GM19240 (cell line): Measurements from ENCODE around the gene FIBP.

Experiments used
- DNase-seq: peaks from one replicate; pipeline ENCODE4 v3.0.0; 2011; ENCODE audit warnings: low spot score; ENCODE audit not compliant: insufficient read length

The FIBP gene

GRCh38 chr11:65871811-65872548 lies 16.3 kb downstream of the FIBP start:
- DNase-seq = no peak

DNA sequence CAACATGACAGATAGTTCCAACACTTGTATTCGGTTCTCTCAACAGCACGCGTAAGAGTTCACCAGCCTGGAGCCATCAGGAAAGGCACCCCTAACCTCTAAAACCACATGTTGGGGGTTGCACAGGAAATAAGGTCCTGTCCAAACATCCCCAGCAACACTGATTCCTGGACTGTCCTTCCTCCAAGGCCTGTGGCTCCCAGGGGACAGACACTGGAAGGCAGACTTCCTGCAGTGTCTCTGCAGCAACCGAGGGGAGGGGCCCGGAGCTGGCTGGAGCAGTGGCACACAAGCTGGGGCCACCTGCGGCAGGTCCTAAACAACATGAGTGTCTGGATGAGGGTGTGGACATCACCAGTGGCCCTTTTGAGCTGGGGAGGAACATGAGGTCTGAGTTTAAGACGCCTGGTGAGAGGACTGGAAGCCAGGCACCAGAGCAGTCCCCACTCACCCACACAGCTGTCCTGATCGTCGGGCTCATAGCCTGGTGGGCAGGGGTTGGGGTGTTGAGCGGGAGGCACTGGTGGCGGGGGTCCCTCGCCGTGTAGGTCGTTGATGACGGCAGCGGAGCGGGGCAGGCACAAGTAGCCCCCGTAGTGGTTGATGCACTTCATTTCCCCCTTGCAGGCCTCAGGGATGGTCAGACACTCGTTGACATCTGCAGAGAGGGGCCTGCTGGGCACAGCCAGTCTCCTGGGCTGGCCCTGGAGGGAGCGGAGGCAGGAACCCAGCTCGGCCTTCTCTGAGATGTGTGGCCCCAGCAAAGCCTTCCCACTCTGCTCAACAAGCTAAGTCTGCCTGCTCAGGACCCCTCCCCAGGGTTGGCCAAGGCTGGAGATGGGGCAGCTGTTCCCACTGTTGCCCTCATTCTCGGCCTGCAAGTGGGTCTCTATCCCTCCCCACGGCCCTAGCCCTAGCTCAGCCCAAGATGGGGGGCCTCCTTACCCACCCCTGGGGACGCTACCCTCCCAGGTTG lies 17.3 kb downstream of the FIBP start:
- DNase-seq = no peak

- no peak for DNase-seq
Observed at GRCh38 chr11:65870307-65870658, 18.0 kb downstream of the FIBP start.

- no peak for DNase-seq
Observed at GRCh38 chr11:65869643-65870306, 18.5 kb downstream of the FIBP start.

- no peak for DNase-seq
Observed at GRCh38 chr11:65868907-65869306, 19.4 kb downstream of the FIBP start.

- no peak for DNase-seq
Observed at GRCh38 chr11:65868076-65868667, 20.1 kb downstream of the FIBP start.

DNA sequence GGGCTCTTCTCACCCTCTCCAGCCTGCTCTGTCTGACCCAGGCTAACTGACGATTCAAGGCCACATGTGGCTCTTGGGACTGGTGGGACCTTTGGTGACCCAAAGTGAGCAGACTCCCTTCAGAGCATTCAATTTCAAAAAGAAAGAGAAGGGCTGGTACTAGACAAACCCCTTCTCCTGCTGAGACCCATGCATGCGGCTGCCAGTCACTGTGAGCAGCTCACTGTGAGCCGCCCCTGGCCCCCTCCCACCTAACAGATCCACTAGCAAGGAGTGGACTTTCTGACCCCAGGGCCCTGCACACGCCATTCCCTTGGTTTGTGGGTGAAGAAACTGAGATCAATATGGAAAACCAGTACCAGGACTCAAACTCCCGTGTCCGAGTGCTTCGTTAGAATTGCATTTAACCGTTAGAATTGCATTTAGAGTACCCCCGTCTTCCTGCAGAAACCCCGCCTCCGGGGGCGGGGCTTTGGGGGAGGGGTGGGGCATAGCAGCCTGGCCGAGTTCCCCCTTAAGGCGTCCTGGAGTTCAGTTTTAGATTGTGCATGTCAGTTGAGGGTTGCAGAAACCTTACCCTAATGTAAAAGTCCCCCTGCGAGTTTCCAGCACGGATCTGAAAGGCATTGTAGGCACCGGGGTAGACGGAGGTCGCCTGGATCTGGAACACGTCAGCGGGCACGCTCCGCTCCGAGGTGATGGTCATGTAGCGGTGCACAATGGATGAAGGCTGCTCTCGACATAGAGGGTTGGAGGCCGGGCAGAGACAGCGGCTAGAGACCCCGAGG lies 20.8 kb downstream of the FIBP start:
- DNase-seq = no peak

GRCh38 chr11:65866509-65867283 lies 21.6 kb downstream of the FIBP start:
- no peak for DNase-seq

DNA sequence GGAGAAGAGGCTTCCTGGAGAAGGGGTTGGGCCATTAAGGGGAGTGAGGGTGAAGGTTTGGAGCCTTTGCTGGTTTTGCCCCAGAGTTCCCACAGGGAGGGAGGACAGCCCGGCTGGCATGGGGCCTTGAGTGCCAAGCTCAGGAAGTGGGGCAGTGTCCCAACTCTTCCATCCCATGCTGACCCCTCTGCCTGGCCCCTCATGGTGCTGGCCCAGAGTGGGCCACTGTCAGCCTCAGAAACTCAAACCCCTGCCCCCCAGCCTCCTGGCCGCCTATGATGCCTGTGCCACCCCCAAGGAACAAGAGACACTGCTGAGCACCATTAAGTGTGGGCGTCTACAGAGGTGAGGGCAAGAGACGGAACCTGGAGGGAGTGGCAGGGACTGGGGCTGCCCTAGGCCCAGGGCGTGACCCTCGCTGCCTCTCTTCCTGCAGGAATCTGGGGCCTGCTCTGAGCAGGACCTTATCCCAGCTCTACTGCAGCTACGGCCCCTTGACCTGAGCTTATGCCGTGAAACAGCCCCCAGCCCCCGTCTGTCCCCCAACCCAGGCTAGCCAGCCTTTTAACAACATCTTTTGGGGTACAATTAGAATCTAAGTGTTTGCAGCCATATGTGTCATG lies 22.6 kb downstream of the FIBP start:
- DNase-seq = no peak

DNA sequence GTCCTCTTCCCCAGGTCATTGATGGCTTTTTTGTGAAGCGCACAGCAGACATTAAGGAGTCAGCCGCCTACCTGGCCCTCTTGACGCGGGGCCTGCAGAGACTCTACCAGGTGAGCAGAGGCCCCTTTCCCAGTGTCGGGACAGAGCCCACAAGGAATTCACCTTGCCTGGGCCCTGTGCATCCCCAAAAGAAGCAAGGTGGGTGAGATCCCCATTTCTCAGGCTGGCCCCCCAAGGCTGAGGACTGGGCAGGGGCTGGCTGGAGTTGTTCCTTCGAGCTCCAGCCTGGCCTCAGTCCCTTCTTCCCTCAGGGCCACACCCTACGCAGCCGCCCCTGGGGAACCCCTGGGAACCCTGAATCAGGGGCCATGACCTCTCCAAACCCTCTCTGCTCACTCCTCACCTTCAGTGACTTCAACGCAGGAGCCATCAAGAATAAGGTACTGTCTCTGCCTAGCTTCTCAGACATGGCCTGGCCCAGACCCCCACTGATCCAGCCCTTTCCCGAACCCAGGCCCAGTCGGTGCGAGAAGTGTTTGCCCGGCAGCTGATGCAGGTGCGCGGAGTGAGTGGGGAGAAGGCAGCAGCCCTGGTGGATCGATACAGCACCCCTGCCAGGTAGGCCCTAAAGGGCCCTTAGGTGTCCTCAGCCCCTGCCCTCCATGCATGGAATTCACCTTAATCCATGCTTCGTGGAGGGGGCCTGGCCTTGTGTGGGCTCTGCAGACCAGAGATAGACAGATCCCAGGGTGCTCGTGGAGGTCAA lies 23.4 kb downstream of the FIBP start:
- no peak for DNase-seq

DNA sequence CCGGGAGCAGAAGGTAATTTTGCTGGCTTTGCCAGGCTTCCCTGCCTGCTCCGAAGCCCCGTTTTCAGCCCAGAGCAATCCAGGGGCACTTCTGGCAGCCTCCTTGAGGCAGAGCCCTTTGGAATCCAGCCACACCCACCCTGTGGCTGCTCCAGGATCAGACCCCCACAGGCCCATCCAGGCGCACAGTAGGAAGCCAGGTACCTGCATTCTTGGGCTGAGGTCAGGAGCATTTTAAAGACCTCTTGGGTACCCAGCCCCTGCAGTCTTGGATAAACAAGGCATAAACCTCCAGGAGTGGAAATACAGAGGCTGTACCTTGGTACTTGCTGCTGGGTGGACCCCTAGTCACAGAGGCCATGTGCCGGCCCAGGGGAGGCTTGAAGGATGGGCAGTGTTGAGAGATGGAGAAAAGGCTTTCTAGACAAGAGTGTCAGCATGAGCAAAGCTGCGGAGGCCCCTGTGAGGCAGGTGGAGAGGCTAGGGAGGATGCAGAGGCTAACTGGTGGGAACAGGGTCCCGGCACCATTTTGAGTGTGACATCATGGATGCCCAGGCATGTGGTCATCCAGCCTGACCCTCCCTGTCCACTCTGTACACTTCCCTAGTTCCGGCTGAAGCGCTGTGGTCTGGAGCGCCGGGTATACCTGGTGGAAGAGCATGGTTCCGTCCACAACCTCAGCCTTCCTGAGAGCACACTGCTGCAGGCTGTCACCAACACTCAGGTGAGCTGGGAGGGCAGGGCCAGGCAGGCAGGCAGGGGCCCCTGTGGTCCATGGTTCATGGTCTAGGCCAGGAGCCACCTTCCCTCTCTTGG lies 24.2 kb downstream of the FIBP start:
- no peak for DNase-seq

DNA sequence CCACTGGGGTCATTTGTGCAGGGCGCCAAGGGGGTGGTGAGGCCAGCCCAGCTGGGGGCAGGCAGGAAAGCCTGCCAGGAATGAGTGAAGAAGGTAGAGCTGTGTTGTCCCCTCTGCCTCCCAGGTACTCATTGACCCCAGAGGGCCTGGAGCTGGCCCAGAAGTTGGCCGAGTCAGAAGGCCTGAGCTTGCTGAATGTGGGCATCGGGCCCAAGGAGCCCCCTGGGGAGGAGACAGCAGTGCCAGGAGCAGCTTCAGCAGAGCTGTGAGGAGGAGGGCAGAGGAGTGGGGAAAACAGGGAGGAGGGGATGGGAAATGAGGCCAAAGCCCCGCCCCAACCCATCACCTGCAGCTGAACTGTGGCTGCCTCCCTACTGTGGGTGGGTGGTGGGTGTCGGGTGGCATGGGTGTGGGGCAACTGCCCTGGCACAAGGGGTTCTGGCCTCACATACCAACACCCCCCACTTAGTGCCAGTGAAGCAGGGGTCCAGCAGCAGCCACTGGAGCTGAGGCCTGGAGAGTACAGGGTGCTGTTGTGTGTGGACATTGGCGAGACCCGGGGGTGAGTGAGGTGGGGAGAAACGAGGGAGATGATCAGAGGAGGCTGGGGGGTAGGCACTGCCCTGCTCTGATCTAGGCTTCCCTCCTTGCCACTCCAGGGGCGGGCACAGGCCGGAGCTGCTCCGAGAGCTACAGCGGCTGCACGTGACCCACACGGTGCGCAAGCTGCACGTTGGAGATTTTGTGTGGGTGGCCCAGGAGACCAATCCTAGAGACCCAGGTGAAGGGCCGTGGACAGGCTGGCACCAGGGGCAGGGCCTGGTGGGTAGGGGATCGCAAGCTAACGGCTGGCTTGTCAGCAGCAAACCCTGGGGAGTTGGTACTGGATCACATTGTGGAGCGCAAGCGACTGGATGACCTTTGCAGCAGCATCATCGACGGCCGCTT lies 25.1 kb downstream of the FIBP start:
- no peak for DNase-seq

DNA sequence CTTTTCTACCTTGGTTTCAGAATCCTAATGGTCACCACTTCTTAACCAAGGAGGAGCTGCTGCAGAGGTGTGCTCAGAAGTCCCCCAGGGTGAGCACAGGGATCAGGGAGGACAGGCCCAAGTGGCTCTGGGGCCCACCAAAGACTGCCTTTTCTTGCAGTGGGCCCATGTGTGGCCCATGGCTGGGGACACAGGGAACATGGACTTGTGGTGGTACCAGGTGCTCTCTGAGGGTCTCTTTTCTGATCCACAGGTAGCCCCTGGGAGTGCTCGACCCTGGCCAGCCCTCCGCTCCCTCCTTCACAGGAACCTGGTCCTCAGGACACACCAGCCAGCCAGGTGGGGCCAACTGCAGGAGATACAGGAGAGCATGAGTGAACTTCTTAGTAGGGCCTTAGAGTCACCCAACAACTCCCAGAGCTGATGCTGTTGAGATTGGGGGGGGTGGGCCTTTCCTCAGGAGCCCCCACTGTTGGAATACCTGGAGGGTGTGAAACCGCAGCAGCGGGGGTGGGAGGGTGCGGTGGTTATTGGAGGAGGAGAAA lies 26.0 kb downstream of the FIBP start:
- no peak for DNase-seq

GRCh38 chr11:65861533-65862183 lies 26.6 kb downstream of the FIBP start:
- no peak for DNase-seq

- DNase-seq = no peak
Observed at GRCh38 chr11:65861165-65861505, 27.1 kb downstream of the FIBP start.
